Transverse colon (tissue), 4 donors: Measurements from ENCODE around the gene USP7. TPM values are rescaled to one million over a fixed set of nuclear protein-coding genes. Genes with fewer than 3 reads are reported as not detected.

Experiments
- DNase-seq: peaks from one replicate; pipeline ENCODE4 v3.0.0-alpha.2; 2019
- H3K27ac ChIP-seq, 4 donors: fragments of 200-600 bp; sonication (generic); 2 replicates each; pipeline ENCODE4 v1.5.1; 2016 to 2018; ENCODE audit warnings: inconsistent platforms in 4 of 4
- H3K27me3 ChIP-seq: fragments of 200-600 bp; sonication (generic); 2 replicates; pipeline ENCODE4 v1.5.1; 2017; ENCODE audit warnings: inconsistent platforms
- H3K36me3 ChIP-seq, 4 donors: fragments of 200-600 bp; sonication (generic); 2 replicates each; pipeline ENCODE4 v1.5.1; 2017 to 2019; ENCODE audit warnings: inconsistent platforms in 4 of 4
- H3K4me1 ChIP-seq, 4 donors: fragments of 200-600 bp; sonication (generic); 2 replicates each; pipeline ENCODE4 v1.5.1; 2017 to 2020; ENCODE audit warnings: inconsistent platforms in 4 of 4
- H3K4me3 ChIP-seq, 4 donors: fragments of 200-600 bp; sonication (generic); 1 replicate in 1 of 4; 2 replicates in 3 of 4; pipeline versions ENCODE4 v1.5.1 to v1.6.1; 2017 to 2019; ENCODE audit warnings: inconsistent platforms in 4 of 4
- H3K9me3 ChIP-seq, 2 donors: fragments of 200-600 bp; sonication (generic); 2 replicates each; pipeline ENCODE4 v1.5.1; 2017 to 2019; ENCODE audit warnings: inconsistent platforms in 2 of 2
- EP300 ChIP-seq: sonication (generic); formaldehyde crosslinking; IDR thresholded peaks from one replicate; pipeline ENCODE4 v1.6.1; 2017; ENCODE audit warnings: antibody characterized with exemption, low read depth
- POLR2A ChIP-seq: fragments of 450-650 bp; IDR thresholded peaks from one replicate; pipeline ENCODE4 v1.6.1; 2016; ENCODE audit warnings: antibody characterized with exemption, mild to moderate bottlenecking, moderate library complexity
- POLR2AphosphoS5 ChIP-seq, 3 donors: sonication (generic); formaldehyde crosslinking; IDR thresholded peaks; one replicate each; pipeline ENCODE4 v1.6.1; 2016; ENCODE audit warnings: antibody characterized with exemption in 3 of 3
- WGBS, 2 donors: methylation state at CpG; one replicate each; pipeline ENCODE4 v1.1.5; 2018; ENCODE audit warnings: low coverage in 1 of 2; 5-methylcytosine and 5-hydroxymethylcytosine counted together
- in situ Hi-C, 4 donors: fragments of 200-750 bp; cut with MboI; loops; one replicate each; pipeline versions ENCODE4 v1.15.0 to v1.15.1; 2017; ENCODE audit warnings: low sequenced_read_pairs in 3 of 4, low pct_ligation_motif_present in 1 of 4, low pct_unique_long_range_greater_than_20kb in 1 of 4
- intact Hi-C: fragments of 100-400 bp; cut with DNase I; formaldehyde crosslinking; loops from one replicate; pipeline ENCODE4 v1.15.1; 2023; ENCODE audit warnings: low total_unique reads
- total RNA-seq, 4 donors: library from RNA; depleted of rRNA; stranded (reverse); fragments of >200 nt; gene quantifications; one replicate each; pipeline ENCODE4 v1.1.0, GENCODE V29; 2016
- TF ChIP-seq, protein P1 (sequence below), 5 experiments: fragments of 200-600 bp in 3 of 5; fragments of 450-650 bp in 2 of 5; sonication (generic) in 3 of 5; IDR thresholded peaks; 1 replicate in 2 of 5; 2 replicates in 3 of 5; pipeline ENCODE4 v1.5.1; 2016 to 2017; ENCODE audit warnings: antibody characterized with exemption in 5 of 5, inconsistent platforms in 3 of 5, mild to moderate bottlenecking in 2 of 5, moderate library complexity in 1 of 5

The USP7 gene
- total RNA-seq, 4 donors from 2014 or later = 72.9 to 419 (median 158) TPM

GRCh38 chr16:8889893-8890548 lies 73.7 kb downstream of the USP7 start:
- no peak for TF ChIP-seq POLR2A
- TF ChIP-seq, protein P1, sequence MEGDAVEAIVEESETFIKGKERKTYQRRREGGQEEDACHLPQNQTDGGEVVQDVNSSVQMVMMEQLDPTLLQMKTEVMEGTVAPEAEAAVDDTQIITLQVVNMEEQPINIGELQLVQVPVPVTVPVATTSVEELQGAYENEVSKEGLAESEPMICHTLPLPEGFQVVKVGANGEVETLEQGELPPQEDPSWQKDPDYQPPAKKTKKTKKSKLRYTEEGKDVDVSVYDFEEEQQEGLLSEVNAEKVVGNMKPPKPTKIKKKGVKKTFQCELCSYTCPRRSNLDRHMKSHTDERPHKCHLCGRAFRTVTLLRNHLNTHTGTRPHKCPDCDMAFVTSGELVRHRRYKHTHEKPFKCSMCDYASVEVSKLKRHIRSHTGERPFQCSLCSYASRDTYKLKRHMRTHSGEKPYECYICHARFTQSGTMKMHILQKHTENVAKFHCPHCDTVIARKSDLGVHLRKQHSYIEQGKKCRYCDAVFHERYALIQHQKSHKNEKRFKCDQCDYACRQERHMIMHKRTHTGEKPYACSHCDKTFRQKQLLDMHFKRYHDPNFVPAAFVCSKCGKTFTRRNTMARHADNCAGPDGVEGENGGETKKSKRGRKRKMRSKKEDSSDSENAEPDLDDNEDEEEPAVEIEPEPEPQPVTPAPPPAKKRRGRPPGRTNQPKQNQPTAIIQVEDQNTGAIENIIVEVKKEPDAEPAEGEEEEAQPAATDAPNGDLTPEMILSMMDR (IDR thresholded peaks at IDR 0.05) = no peak
- TF ChIP-seq POLR2AphosphoS5 (IDR thresholded peaks at IDR 0.05) = no peak
- TF ChIP-seq EP300 = no peak
- no peak overlapping the region for H3K4me3 ChIP-seq
- no peaks in the 10 kb centered on the region for H3K9me3 ChIP-seq
- 80% methylated on average over 14 of the region's 14 CpGs; no CpG with 5 or more reads in 1 of the 2 donors for WGBS, 2 donors
- H3K27me3 ChIP-seq = no peaks in the 10 kb centered on the region
- in situ Hi-C loops (loop anchor here (10.0 to 25.0 kb wide), 3 partner anchors 225 to 247 kb away; partner anchors contain the start of gene ABAT (in 1 of the 4)), intact Hi-C loops (no loop called here)
- DNase-seq = no peak
- H3K27ac ChIP-seq = no peak overlapping the region
- H3K4me1 ChIP-seq = peaks cover 11 to 18% (median 17%) of the 10 kb centered on the region in 4 donors
- H3K36me3 ChIP-seq = peaks cover 0 to 32% (median 13%) of the 10 kb centered on the region in 4 donors

DNA sequence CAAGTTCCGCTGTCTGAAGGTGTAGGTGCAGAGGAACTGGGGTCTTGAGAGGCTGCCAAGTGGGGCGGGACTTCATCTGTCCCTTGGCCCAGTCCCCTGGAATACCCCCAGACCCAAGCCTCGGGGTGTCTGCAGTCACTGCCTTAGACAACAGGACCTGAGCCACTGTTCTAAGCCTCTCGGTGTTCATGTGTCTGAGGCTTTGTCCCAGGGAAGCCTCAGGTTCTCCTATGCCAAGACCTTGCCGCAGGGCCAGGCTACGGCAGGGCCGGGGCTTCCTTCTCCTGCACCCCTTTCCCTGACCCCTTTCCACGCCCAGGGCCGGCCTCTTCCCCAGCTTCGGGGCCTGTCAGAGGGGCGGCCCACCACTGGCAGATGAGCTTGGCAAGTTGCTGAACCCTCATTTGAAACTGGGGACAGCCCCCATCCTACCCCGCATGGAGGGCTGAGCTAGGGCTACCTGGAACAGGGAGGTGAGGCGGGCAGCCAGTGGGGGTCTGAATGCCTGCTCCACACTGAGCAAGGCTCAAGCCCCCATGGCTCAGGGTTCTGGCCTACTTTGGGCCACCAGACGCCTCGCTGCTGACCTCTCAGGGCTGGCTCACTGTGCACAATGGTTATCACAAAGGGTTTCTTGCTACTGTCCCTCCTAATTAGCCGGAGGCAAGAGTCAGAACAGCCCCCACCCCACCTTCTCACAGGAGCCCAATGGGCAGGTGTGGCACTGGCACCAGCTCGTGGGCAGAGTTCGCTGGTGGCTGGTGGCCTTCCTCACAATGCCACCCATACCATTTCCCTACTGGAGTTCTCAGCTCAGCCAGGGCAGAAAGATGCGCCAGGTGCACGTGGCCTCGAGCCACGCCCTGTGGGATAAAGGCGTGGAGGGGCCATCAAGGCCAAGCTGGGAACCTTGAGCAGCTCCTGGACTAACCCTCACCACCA lies 74.5 kb downstream of the USP7 start:
- in situ Hi-C loops (loop anchor here (10.0 to 25.0 kb wide), 3 partner anchors 224 to 248 kb away; partner anchors contain the start of gene ABAT (in 1 of the 4)), intact Hi-C loops (no loop called here)
- Histone ChIP-seq H3K4me3 (no peak overlapping the region), H3K27me3 (no peaks in the 10 kb centered on the region), H3K9me3 (no peaks in the 10 kb centered on the region), H3K4me1 (peaks cover 11 to 26% (median 24%) of the 10 kb centered on the region in 4 donors), H3K36me3 (peaks cover 0 to 24% (median 9%) of the 10 kb centered on the region in 4 donors), H3K27ac (no peak overlapping the region)
- WGBS, 2 donors = 84% methylated on average over 22 of the region's 23 CpGs; no CpG with 5 or more reads in 1 of the 2 donors
- no peak for TF ChIP-seq POLR2AphosphoS5 (IDR thresholded peaks at IDR 0.05)
- TF ChIP-seq, protein P1 (IDR thresholded peaks at IDR 0.05) = no peak
- no peak for TF ChIP-seq EP300
- TF ChIP-seq POLR2A = no peak
- no peak for DNase-seq

DNA sequence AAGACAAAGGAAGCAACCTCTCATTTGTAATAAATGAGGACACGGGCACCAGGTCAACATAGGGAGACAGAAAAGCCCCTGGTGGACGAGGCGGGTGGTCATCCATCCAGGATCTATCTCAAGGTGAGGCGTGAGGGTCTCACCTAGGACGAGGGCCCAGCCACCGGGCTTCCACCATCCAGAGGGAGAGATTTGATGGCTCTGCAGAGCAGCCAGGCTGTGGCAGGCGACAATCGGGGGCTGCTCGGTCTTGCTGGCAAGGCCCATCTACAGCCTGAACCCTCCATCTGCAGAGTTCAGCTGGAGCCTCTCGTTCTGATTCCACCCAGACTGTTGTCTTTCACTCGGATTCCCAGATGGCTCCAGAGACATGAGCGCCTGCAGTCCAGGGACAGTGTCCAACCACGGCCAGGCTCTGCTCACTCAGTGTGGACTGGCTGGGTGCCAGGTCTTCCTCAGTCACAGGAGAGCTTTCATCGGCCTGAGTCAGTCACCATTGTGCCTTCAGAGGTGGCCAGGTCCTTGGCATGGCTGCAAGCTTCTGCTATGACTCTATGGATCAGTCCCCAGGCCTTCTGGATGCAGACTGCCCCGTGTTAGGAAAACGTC lies 75.7 kb downstream of the USP7 start:
- in situ Hi-C loops = loop anchor here (10.0 to 25.0 kb wide), 3 partner anchors 223 to 249 kb away; partner anchors contain the start of gene ABAT (in 1 of the 4)
- no peak for DNase-seq

More for the DNA sequence above, 75.7 kb downstream of the USP7 start:
- Histone ChIP-seq H3K27ac (no peak overlapping the region), H3K27me3 (no peaks in the 10 kb centered on the region), H3K9me3 (no peaks in the 10 kb centered on the region), H3K4me1 (peaks cover 11 to 31% (median 29%) of the 10 kb centered on the region in 4 donors), H3K36me3 (peaks cover 0 to 15% (median 3%) of the 10 kb centered on the region in 4 donors), H3K4me3 (no peak overlapping the region)
- intact Hi-C loops = no loop called here
- TF ChIP-seq POLR2AphosphoS5 (IDR thresholded peaks at IDR 0.05) (no peak), EP300 (no peak), POLR2A (no peak)
- TF ChIP-seq, protein P1 (IDR thresholded peaks at IDR 0.05) = no peak
- 78 to 96% methylated on average over 4 to 12 of the region's 16 CpGs for WGBS, 2 donors
